ENCODE measurements around the gene KSR1. TPM values are rescaled to one million over a fixed set of nuclear protein-coding genes. Genes with fewer than 3 reads are reported as not detected.
"Not testable (repeated sequence)": the region's sequence is repeated elsewhere in the genome, so short reads cannot be mapped to it uniquely, and the experiment has no call there.

KSR1 gene
- 10 to 100 TPM in 1 of 6 experiments, 1 to 10 TPM in 5; 5.9 to 12.9 (median 8.7) TPM for total RNA-seq
- long read RNA-seq, partial matches to known transcripts: 0 of 1 reads
- long read RNA-seq, other reads (novel, unspliced or antisense): 1 of 1 reads

DNA sequence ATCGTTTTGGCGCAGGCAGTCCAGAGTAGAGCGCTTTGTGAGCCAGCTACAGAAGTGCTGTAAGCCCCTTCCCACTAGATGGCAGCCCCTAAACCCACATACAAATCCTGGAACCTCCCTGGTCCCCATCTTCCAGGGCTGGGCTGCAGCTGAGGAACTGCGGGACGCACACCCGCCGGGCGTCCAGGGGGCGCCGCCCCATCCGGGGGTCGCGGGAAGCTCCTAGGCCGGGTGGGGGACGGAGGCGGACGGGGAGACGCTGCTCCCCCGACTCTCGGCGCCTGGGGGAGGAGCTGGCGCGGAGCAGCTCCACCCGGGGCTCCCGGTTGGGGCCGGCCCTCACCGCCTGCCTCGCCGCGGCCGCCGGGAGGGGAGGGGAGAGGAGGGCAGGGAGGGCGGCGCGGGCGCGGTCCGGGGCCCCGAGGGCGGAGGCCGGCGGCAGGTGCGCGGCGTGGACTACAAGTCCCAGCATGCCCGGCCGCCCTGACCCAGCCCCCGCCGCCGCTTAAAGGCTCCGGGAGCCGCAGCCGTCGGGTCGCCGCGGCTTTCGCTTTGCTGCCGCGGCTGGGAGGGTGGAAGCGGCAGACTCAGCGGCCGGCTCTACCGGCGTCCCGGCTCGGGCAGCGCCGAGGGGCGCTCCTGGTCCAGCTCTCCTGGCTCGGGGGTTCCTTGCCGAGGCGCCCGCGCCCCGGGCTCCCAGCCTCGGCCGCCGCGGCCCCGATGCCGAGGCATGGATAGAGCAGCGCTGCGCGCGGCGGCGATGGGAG, at the start of gene KSR1:
KSR1 (plus strand) TSS at position 535 of the 767 bp plus-strand sequence; CDS start at position 731, 196 bp downstream.
- TF ChIP-seq, protein P1, sequence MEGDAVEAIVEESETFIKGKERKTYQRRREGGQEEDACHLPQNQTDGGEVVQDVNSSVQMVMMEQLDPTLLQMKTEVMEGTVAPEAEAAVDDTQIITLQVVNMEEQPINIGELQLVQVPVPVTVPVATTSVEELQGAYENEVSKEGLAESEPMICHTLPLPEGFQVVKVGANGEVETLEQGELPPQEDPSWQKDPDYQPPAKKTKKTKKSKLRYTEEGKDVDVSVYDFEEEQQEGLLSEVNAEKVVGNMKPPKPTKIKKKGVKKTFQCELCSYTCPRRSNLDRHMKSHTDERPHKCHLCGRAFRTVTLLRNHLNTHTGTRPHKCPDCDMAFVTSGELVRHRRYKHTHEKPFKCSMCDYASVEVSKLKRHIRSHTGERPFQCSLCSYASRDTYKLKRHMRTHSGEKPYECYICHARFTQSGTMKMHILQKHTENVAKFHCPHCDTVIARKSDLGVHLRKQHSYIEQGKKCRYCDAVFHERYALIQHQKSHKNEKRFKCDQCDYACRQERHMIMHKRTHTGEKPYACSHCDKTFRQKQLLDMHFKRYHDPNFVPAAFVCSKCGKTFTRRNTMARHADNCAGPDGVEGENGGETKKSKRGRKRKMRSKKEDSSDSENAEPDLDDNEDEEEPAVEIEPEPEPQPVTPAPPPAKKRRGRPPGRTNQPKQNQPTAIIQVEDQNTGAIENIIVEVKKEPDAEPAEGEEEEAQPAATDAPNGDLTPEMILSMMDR (IDR thresholded peaks at IDR 0.05): peak; percentile 11 to 33 (median 32)
- peak; percentile 86 for TF ChIP-seq POLR2A (IDR thresholded peaks at IDR 0.05)
- Histone ChIP-seq H3K9me3 (no peaks in the 10 kb centered on the region), H3K27ac (peak within 1 kb of the TSS; percentile 36 to 47 (median 40)), H3K4me3 (peak within 1 kb of the TSS; percentile 75 to 77 (median 75)), H3K27me3 (no peaks in the 10 kb centered on the region), H3K36me3 (no peaks in the 10 kb centered on the region), H3K4me1 (peaks cover 0 to 22% (median 8%) of the 10 kb centered on the region in 4 donors)
- WGBS (ENCODE audit: insufficient coverage, low coverage, low lambda C conversion rate, missing lambda C conversion rate): no CpG with 5 or more reads among the region's 88 CpGs
- DNase-seq: peak; percentile 86 to 90 (median 88)
- intact Hi-C loops (cut with DNase I): no loop called here
- peak; percentile 86 to 93 (median 90) for ATAC-seq

DNA sequence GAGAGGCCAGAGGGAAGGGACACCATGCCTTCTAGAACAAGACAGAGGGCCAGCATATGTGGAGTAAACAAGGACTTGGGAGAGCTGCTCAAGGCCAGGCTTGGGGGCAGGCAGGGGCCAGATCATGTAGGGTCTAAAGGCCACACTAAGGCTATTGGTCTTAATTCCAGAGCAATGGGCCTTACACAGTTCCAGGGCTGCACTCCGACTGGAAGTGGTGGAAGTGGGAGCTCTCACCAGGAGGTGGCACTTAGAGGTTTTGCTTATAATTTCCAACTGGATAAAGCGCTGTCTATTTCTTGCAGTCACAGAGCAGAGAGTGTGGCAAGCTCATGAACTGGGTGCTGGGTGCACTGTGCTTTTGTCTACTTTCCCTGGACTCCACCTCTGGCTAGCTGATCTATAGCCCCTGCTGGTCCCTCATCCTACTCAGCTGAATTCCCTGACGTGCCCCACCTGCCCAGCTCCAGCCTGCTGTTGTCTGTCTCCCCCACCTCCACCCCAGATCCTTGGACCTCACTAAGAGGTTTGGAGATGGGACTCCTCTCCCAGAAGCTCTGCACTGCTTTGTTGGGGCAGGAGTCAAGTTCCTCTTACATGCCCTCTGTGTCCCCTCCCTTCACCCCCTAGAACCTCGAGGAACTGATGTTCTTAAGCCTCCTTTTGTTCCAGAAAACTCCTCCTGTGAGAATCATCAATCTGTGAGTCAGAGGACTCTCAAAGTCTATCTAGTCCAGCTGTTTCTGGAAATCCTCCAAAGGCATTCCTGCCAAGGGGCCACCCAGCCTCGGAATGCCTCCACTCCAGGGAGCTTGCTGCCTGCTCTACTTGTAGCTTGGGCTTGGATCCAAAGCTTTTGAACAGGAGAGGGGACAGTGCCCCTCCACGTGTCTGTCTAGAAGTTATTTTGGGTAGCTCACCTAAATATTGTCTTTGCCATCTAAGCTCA, 48.1 kb upstream of the KSR1 start:
- Histone ChIP-seq H3K9me3 (no peaks in the 10 kb centered on the region), H3K36me3 (no peaks in the 10 kb centered on the region), H3K4me3 (no peak overlapping the region), H3K4me1 (no peaks in the 10 kb centered on the region), H3K27me3 (no peaks in the 10 kb centered on the region), H3K27ac (no peak overlapping the region)
- TF ChIP-seq, protein P1 (IDR thresholded peaks at IDR 0.05): no peak
- TF ChIP-seq POLR2A (IDR thresholded peaks at IDR 0.05): no peak
- intact Hi-C loops (cut with DNase I): no loop called here
- ATAC-seq (peak in 1 of 4 donors; percentile 29), DNase-seq (no peak)
- 22% methylated on average over 2 of the region's 6 CpGs for WGBS (ENCODE audit: insufficient coverage, low coverage, low lambda C conversion rate, missing lambda C conversion rate)

DNA sequence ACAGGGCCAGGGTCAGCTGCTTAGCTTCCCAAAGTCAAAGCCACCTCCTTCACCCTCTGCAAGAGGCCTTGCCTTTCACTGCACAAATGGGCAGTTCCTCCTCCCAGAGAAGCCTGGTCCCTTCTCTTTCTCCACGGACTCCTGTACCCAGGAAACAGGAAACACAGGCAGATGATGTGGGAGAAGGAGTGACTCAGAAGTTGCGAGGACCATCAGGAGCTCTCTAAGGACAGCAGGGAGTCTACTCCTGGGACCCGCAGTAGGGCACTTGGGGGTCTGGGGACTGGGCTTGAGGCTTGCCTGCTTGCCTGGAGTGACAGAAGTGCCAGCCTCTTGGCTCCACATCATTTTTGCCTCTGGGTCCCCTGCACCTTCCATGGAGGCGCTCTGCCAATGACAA, 47.4 kb upstream of the KSR1 start:
- H3K27me3 ChIP-seq: no peaks in the 10 kb centered on the region
- no peaks in the 10 kb centered on the region for H3K9me3 ChIP-seq
- intact Hi-C loops (cut with DNase I): no loop called here
- no peak for TF ChIP-seq POLR2A (IDR thresholded peaks at IDR 0.05)
- TF ChIP-seq, protein P1 (IDR thresholded peaks at IDR 0.05): no peak
- ATAC-seq (no peak), DNase-seq (no peak)
- H3K4me3 ChIP-seq: no peak overlapping the region
- H3K36me3 ChIP-seq: no peaks in the 10 kb centered on the region
- 53% methylated on average over 3 of the region's 4 CpGs for WGBS (ENCODE audit: insufficient coverage, low coverage, low lambda C conversion rate, missing lambda C conversion rate)
- H3K27ac ChIP-seq: no peak overlapping the region
- no peaks in the 10 kb centered on the region for H3K4me1 ChIP-seq

DNA sequence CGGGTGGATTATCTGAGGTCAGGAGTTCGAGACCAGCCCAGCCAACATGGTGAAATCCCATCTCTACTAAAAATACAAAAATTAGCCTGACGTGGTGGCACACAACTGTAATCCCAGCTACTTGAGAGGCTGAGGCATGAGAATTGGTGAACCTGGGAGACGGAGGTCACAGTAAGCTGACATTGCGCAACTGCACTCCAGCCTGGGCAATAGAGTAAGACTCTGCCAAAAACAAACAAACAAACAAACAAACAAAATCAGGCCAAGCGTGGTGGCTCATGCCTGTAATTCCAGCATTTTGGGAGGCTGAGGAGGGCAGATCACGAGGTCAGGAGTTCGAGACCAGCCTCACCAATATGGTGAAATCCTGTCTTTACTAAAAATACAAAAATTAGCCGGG, 44.1 kb upstream of the KSR1 start:
- whole genome bisulfite sequencing (ENCODE audit: insufficient coverage, low coverage, low lambda C conversion rate, missing lambda C conversion rate): 66% methylated on average over 8 of the region's 9 CpGs
- DNase-seq: not testable (repeated sequence)

More for the DNA sequence above, 44.1 kb upstream of the KSR1 start:
- H3K27ac ChIP-seq; intact Hi-C loops (cut with DNase I); ATAC-seq; H3K27me3 ChIP-seq; H3K4me1 ChIP-seq; H3K36me3 ChIP-seq; H3K9me3 ChIP-seq; H3K4me3 ChIP-seq: not testable (repeated sequence)
